HEK293T (cell line): ENCODE measurements around the gene LTBP1.
"Not testable (repeated sequence)": the region's sequence is repeated elsewhere in the genome, so short reads cannot be mapped to it uniquely, and the experiment has no call there.

Source experiments
- CTCF ChIA-PET: fragments of 350-600 bp; formaldehyde crosslinking; extraction: SDS; loops from one replicate; lab custom pipeline; 2021; ENCODE audit warnings: antibody characterized with exemption, inconsistent platforms; lab: Yijun Ruan, JAX
- POLR2A ChIA-PET: fragments of 350-600 bp; formaldehyde crosslinking; extraction: SDS; loops from one replicate; lab custom pipeline; 2020; ENCODE audit warnings: antibody characterized with exemption, inconsistent platforms; lab: Yijun Ruan, JAX
- DNase-seq: peaks from one replicate; pipeline ENCODE4 v3.0.0; 2012; ENCODE audit warnings: mixed read lengths; ENCODE audit errors: extremely low spot score
- ARNT ChIP-seq: fragments of 450-650 bp; IDR thresholded peaks from 2 replicates; pipeline ENCODE4 v1.6.1; 2017; ENCODE audit warnings: mild to moderate bottlenecking
- BHLHE40 ChIP-seq: fragments of 450-650 bp; IDR thresholded peaks from 2 replicates; pipeline ENCODE4 v1.6.1; 2016; ENCODE audit warnings: mild to moderate bottlenecking, moderate library complexity, borderline replicate concordance
- CTBP1 ChIP-seq: fragments of 450-650 bp; IDR thresholded peaks from 2 replicates; pipeline ENCODE4 v1.6.1; 2016; ENCODE audit warnings: borderline replicate concordance
- ELF4 ChIP-seq: fragments of 450-650 bp; IDR thresholded peaks from 2 replicates; pipeline ENCODE4 v1.6.1; 2017; ENCODE audit warnings: antibody characterized with exemption
- FOXA1 ChIP-seq: fragments of 450-650 bp; IDR thresholded peaks from 2 replicates; pipeline ENCODE4 v1.6.1; 2016; ENCODE audit warnings: mild to moderate bottlenecking
- FOXK2 ChIP-seq: fragments of 450-650 bp; IDR thresholded peaks from 2 replicates; pipeline ENCODE4 v1.6.1; 2016; ENCODE audit warnings: mild to moderate bottlenecking
- FOXM1 ChIP-seq: fragments of 450-650 bp; IDR thresholded peaks from 2 replicates; pipeline ENCODE4 v1.6.1; 2017; ENCODE audit warnings: mild to moderate bottlenecking, borderline replicate concordance
- HDGF ChIP-seq: fragments of 450-650 bp; IDR thresholded peaks from 2 replicates; pipeline ENCODE4 v1.6.1; 2017; ENCODE audit warnings: antibody characterized with exemption, borderline replicate concordance
- L3MBTL2 ChIP-seq: fragments of 450-650 bp; conservative IDR thresholded peaks from 2 replicates; pipeline ENCODE4 v1.6.1; 2016; ENCODE audit warnings: mild to moderate bottlenecking
- LEF1 ChIP-seq: fragments of 450-650 bp; IDR thresholded peaks from 2 replicates; pipeline ENCODE4 v1.6.1; 2017; ENCODE audit warnings: mild to moderate bottlenecking, borderline replicate concordance
- NFRKB ChIP-seq: fragments of 450-650 bp; IDR thresholded peaks from 2 replicates; pipeline ENCODE4 v1.6.1; 2016; ENCODE audit warnings: mild to moderate bottlenecking, moderate library complexity
- PKNOX1 ChIP-seq: fragments of 450-650 bp; IDR thresholded peaks from 2 replicates; pipeline ENCODE4 v1.6.1; 2016
- SP1 ChIP-seq: fragments of 450-650 bp; IDR thresholded peaks from 2 replicates; pipeline ENCODE4 v1.6.1; 2017
- SUZ12 ChIP-seq: fragments of 450-650 bp; IDR thresholded peaks from 2 replicates; pipeline ENCODE4 v1.6.1; 2016; ENCODE audit warnings: mild to moderate bottlenecking
- TARDBP ChIP-seq: fragments of 450-650 bp; IDR thresholded peaks from 2 replicates; pipeline ENCODE4 v1.6.1; 2016
- ZNF384 ChIP-seq: fragments of 450-650 bp; IDR thresholded peaks from 2 replicates; pipeline ENCODE4 v1.6.1; 2016

The LTBP1 gene

GRCh38 chr2:33146102-33146501, 199.3 kb downstream of the LTBP1 start:
- CTCF ChIA-PET, result no interaction called here
- no peak for TF ChIP-seq HDGF
- TF ChIP-seq L3MBTL2, result no peak
- POLR2A ChIA-PET, result no interaction called here

GRCh38 chr2:33153008-33153407, 206.3 kb downstream of the LTBP1 start:
- CTCF ChIA-PET, result no interaction called here
- no peak for DNase-seq

More at GRCh38 chr2:33146102-33146501, 199.3 kb downstream of the LTBP1 start:
- no peak for DNase-seq

GRCh38 chr2:33158482-33159003, 211.8 kb downstream of the LTBP1 start:
- ChIA-PET CTCF (no interaction called here), POLR2A (interaction anchor here (0.5 kb wide), 1 partner anchor 723 kb away, joined by 3 read pairs; no protein-coding TSS in a partner anchor)
- TF ChIP-seq BHLHE40 (no peak), TARDBP (no peak), CTBP1 (no peak)
- no peak for DNase-seq

More at GRCh38 chr2:33153008-33153407, 206.3 kb downstream of the LTBP1 start:
- POLR2A ChIA-PET, result no interaction called here
- TF ChIP-seq SUZ12 (no peak), CTBP1 (no peak), TARDBP (no peak), ZNF384 (no peak), ARNT (no peak)

GRCh38 chr2:33160191-33160590, 213.4 kb downstream of the LTBP1 start:
- no peak for DNase-seq
- POLR2A ChIA-PET, result no interaction called here
- CTCF ChIA-PET, result no interaction called here
- no peak for TF ChIP-seq CTBP1
- TF ChIP-seq SP1, result no peak
- no peak for TF ChIP-seq SUZ12
- TF ChIP-seq FOXA1, result no peak

- POLR2A ChIA-PET, result no interaction called here
- no peak for DNase-seq
- TF ChIP-seq HDGF, result no peak
- no peak for TF ChIP-seq L3MBTL2
- no peak for TF ChIP-seq CTBP1
- no peak for TF ChIP-seq ARNT
- TF ChIP-seq NFRKB, result no peak
- TF ChIP-seq LEF1, result no peak
- CTCF ChIA-PET, result no interaction called here
Measured at GRCh38 chr2:33166287-33166881, 219.6 kb downstream of the LTBP1 start.

GRCh38 chr2:33167622-33168245, 221.0 kb downstream of the LTBP1 start:
- ChIA-PET CTCF (no interaction called here), POLR2A (no interaction called here)
- no peak for DNase-seq
- TF ChIP-seq BHLHE40 (no peak), ARNT (no peak), CTBP1 (no peak)

- POLR2A ChIA-PET, result no interaction called here
- TF ChIP-seq HDGF (no peak), LEF1 (no peak), BHLHE40 (no peak), TARDBP (no peak), FOXM1 (no peak), ZNF384 (no peak), CTBP1 (no peak), PKNOX1 (no peak), SP1 (no peak), L3MBTL2 (no peak), NFRKB (no peak), FOXK2 (no peak), SUZ12 (no peak), ARNT (no peak), ELF4 (no peak), FOXA1 (no peak)
- CTCF ChIA-PET, result no interaction called here
- DNase-seq, result no peak
Measured at GRCh38 chr2:33168425-33168824, 221.7 kb downstream of the LTBP1 start.

- DNase-seq, result no peak
- ChIA-PET POLR2A (no interaction called here), CTCF (no interaction called here)
- no peak for TF ChIP-seq SUZ12
- TF ChIP-seq FOXA1, result no peak
- TF ChIP-seq FOXM1, result no peak
- TF ChIP-seq L3MBTL2, result no peak
- no peak for TF ChIP-seq ELF4
- no peak for TF ChIP-seq SP1
- no peak for TF ChIP-seq PKNOX1
- TF ChIP-seq ZNF384, result no peak
- TF ChIP-seq CTBP1, result no peak
Measured at GRCh38 chr2:33168922-33169321, 222.2 kb downstream of the LTBP1 start.

GRCh38 chr2:33170251-33170650, 223.5 kb downstream of the LTBP1 start:
- POLR2A ChIA-PET, DNase-seq: not testable (repeated sequence)
- CTCF ChIA-PET, result interaction anchor here (1.0 kb wide), 1 partner anchor 27 kb away, joined by 3 read pairs; no protein-coding TSS in a partner anchor
